DOHH2 (cell line): Measurements from ENCODE around the gene PRKAB1.

ENCODE experiments used
- H3F3A ChIP-seq: fragments of 200-600 bp; sonication (generic), shearing (Covaris generic); 2 replicates; pipeline ENCODE4 v1.6.0; 2016; ENCODE audit warnings: antibody characterized with exemption, mild to moderate bottlenecking; ENCODE audit not compliant: control insufficient read depth, insufficient read depth
- H3K27ac ChIP-seq: fragments of 200-600 bp; sonication (generic); 2 replicates; pipeline ENCODE4 v1.5.1; 2014; ENCODE audit warnings: low read depth, mild to moderate bottlenecking, low read length, moderate library complexity
- H3K27me3 ChIP-seq: fragments of 200-600 bp; sonication (generic); 2 replicates; pipeline ENCODE4 v1.6.1; 2014; ENCODE audit warnings: mild to moderate bottlenecking, low read length, mixed read lengths; ENCODE audit not compliant: control insufficient read depth
- H3K36me3 ChIP-seq: fragments of 200-600 bp; sonication (generic); 2 replicates; pipeline ENCODE4 v1.6.1; 2014; ENCODE audit warnings: mild to moderate bottlenecking, low read length, moderate library complexity, mixed read lengths; ENCODE audit not compliant: control insufficient read depth
- H3K4me1 ChIP-seq: fragments of 200-600 bp; sonication (generic); 2 replicates; pipeline ENCODE4 v1.6.1; 2014; ENCODE audit warnings: mild to moderate bottlenecking, low read length, mixed read lengths; ENCODE audit not compliant: control insufficient read depth
- H3K4me2 ChIP-seq: fragments of 200-600 bp; sonication (generic); 2 replicates; pipeline ENCODE4 v1.6.0; 2014; ENCODE audit warnings: mild to moderate bottlenecking, low read length, moderate library complexity
- H3K4me3 ChIP-seq: fragments of 200-600 bp; sonication (generic); 2 replicates; pipeline ENCODE4 v1.5.1; 2014; ENCODE audit warnings: mild to moderate bottlenecking, low read length, mixed read lengths
- H3K79me2 ChIP-seq: fragments of 200-600 bp; sonication (generic); 2 replicates; pipeline ENCODE4 v1.6.1; 2014; ENCODE audit warnings: mild to moderate bottlenecking, low read length, mixed read lengths; ENCODE audit not compliant: control insufficient read depth
- H3K9me2 ChIP-seq: fragments of 200-600 bp; sonication (generic); replicated peaks from 2 replicates; pipeline ENCODE4 v1.6.1; 2014; ENCODE audit warnings: mild to moderate bottlenecking, low read length, mixed read lengths; ENCODE audit not compliant: control insufficient read depth
- H3K9me3 ChIP-seq: fragments of 200-600 bp; sonication (generic); 2 replicates; pipeline ENCODE4 v1.6.1; 2014; ENCODE audit warnings: antibody characterized with exemption, low read length, mixed read lengths; ENCODE audit not compliant: control insufficient read depth, insufficient read depth
- H4K20me1 ChIP-seq: fragments of 200-600 bp; sonication (generic); 2 replicates; pipeline ENCODE4 v1.6.0; 2014; ENCODE audit warnings: low read depth, mild to moderate bottlenecking, antibody characterized with exemption, low read length, moderate library complexity; ENCODE audit not compliant: control insufficient read depth, insufficient read depth
- EZH2phosphoT487 ChIP-seq: fragments of 200-600 bp; sonication (generic); IDR thresholded peaks from 2 replicates; pipeline ENCODE4 v1.6.1; 2017; ENCODE audit warnings: borderline replicate concordance, mild to moderate bottlenecking, antibody characterized with exemption, low read length, moderate library complexity, mixed read lengths
- TF ChIP-seq, protein P1 (sequence below): fragments of 200-600 bp; sonication (generic); IDR thresholded peaks from one replicate; pipeline ENCODE4 v1.5.1; 2014; ENCODE audit warnings: antibody characterized with exemption, mild to moderate bottlenecking, low read depth, low read length; ENCODE audit not compliant: poor library complexity, severe bottlenecking

The PRKAB1 gene

DNA sequence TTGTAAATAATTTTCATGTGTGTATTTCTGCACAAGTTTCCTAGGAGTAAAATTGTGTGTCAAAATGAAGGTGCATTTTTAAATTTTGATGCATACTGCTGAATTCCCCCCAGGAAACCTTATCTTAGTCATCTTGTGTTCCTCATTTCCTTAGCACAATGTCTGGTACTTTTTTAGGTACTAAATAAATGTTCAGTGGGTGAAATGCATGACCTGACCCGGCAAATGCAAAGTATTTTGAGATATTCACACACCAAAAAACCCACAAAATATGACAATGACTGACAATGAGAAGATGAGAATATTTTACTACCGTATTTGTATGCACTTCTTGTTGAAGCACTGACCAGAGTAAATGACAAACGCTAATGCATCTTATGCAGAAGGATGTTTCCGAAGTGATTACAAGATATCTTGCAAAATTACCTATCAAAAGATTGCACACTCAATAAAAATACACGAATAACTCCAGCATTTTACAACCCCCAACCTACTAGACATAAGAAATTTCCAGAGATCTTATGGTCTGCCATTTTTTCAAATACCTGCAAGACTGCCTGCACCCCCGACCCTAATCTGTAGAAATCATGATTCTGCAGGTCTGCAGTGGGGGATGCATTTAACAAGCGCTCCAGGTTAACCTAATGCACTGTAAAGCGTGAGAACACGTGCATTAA is 895 bp upstream of the PRKAB1 start:
- no peaks in the 10 kb centered on the region for H3K9me2 ChIP-seq
- H3K27ac ChIP-seq: peak overlapping the region; percentile 95
- H4K20me1 ChIP-seq: 0 out of 2 replicates have a peak, but pooled peaks cover 5% of the 10 kb centered on the region
- H3K4me3 ChIP-seq: peak overlapping the region; percentile 99
- peak overlapping the region; percentile 90 for H3K4me2 ChIP-seq
- TF ChIP-seq, protein P1, sequence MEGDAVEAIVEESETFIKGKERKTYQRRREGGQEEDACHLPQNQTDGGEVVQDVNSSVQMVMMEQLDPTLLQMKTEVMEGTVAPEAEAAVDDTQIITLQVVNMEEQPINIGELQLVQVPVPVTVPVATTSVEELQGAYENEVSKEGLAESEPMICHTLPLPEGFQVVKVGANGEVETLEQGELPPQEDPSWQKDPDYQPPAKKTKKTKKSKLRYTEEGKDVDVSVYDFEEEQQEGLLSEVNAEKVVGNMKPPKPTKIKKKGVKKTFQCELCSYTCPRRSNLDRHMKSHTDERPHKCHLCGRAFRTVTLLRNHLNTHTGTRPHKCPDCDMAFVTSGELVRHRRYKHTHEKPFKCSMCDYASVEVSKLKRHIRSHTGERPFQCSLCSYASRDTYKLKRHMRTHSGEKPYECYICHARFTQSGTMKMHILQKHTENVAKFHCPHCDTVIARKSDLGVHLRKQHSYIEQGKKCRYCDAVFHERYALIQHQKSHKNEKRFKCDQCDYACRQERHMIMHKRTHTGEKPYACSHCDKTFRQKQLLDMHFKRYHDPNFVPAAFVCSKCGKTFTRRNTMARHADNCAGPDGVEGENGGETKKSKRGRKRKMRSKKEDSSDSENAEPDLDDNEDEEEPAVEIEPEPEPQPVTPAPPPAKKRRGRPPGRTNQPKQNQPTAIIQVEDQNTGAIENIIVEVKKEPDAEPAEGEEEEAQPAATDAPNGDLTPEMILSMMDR: no peak
- no peak for TF ChIP-seq EZH2phosphoT487
- H3F3A ChIP-seq: peaks cover 13% of the 10 kb centered on the region
- peaks cover 43% of the 10 kb centered on the region for H3K4me1 ChIP-seq
- H3K27me3 ChIP-seq: no peaks in the 10 kb centered on the region
- no peaks in the 10 kb centered on the region for H3K9me3 ChIP-seq
- peaks cover 36% of the 10 kb centered on the region for H3K36me3 ChIP-seq
- H3K79me2 ChIP-seq: peaks cover 42% of the 10 kb centered on the region

DNA sequence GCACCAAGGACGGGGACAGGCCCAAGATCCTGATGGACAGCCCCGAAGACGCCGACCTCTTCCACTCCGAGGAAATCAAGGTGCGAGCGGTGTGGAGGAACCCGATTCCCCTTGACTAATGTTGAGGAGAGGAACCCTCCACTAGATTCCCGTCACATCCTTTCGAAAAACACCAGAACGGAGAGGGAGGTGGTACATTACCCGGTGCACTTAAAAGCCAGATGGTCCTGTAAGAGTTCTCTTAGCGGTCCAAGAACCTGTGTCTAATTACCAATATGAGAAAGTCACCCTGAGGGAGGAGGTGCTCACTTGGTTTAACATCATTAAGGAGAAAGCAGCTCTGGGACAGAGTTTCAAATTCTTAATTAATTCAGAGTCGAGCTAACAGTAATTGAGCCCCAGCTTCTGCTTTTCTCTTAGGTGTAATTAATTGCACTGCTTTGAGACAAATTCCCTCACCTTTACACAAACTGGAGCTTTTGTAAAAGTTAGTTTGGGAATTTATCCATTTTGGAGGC is 450 bp downstream of the PRKAB1 start:
- no peaks in the 10 kb centered on the region for H3K9me3 ChIP-seq
- 0 out of 2 replicates have a peak, but pooled peaks cover 5% of the 10 kb centered on the region for H4K20me1 ChIP-seq
- peak overlapping the region; percentile 95 for H3K27ac ChIP-seq
- H3K4me3 ChIP-seq: peak overlapping the region; percentile 99
- H3K27me3 ChIP-seq: no peaks in the 10 kb centered on the region
- peaks cover 13% of the 10 kb centered on the region for H3F3A ChIP-seq
- peak overlapping the region; percentile 79 for H3K4me2 ChIP-seq
- peaks cover 55% of the 10 kb centered on the region for H3K79me2 ChIP-seq
- TF ChIP-seq, protein P1: no peak
- peaks cover 50% of the 10 kb centered on the region for H3K36me3 ChIP-seq
- peaks cover 43% of the 10 kb centered on the region for H3K4me1 ChIP-seq
- H3K9me2 ChIP-seq: no peaks in the 10 kb centered on the region

DNA sequence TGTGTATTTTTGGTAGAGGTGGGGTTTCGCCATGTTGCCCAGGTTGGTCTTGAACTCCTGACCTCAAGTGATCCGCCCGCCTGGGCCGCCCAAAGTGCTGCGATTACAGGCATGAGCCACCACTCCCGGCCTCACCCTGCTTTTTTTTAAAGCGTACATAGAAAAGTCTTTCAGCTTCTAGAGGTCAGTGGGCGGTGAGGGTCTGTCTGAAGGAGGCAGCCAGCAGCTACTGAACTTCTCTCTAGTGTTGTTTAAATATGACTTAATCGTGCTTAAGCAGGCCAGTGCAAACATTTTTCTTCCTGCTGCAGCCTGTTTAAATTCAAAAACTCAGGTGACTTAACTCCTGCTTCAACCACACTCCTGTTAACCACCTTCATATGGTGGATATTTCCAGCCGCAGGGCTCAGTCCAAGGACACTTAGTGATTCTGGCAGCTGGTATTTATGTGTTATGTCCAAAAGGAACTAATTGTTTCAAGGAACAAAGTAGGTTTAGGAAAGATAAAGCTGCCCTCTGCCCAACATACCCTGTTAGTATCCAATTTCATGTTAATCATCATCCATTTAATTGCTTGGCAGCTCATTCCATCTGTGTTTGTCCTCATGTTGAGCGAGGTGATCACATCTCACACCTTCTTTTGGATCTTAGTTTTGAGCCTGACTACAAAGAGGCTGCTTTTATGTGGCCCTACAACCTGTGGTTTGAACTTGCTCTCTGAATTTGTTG is 2.0 kb downstream of the PRKAB1 start:
- no peaks in the 10 kb centered on the region for H3K9me2 ChIP-seq
- peak overlapping the region; percentile 79 for H3K4me2 ChIP-seq
- H3K4me1 ChIP-seq: peaks cover 43% of the 10 kb centered on the region
- H3K9me3 ChIP-seq: no peaks in the 10 kb centered on the region
- peaks cover 65% of the 10 kb centered on the region for H3K36me3 ChIP-seq
- no peak for TF ChIP-seq EZH2phosphoT487
- TF ChIP-seq, protein P1: no peak
- H3K27ac ChIP-seq: 0 out of 2 replicates have a peak overlapping the region, but pooled peaks have one; percentile 8
- H3F3A ChIP-seq: peaks cover 13% of the 10 kb centered on the region
- 0 out of 2 replicates have a peak, but pooled peaks cover 5% of the 10 kb centered on the region for H4K20me1 ChIP-seq
- H3K4me3 ChIP-seq: peak overlapping the region; percentile 99
- peaks cover 55% of the 10 kb centered on the region for H3K79me2 ChIP-seq
- no peaks in the 10 kb centered on the region for H3K27me3 ChIP-seq
